Measurements from ENCODE around the gene ADAMTS14. TPM values are rescaled to one million over a fixed set of nuclear protein-coding genes. Genes with fewer than 3 reads are reported as not detected.

Gene ADAMTS14
- total RNA-seq, 1 experiment from 2014 or later, result 2.1 TPM

DNA sequence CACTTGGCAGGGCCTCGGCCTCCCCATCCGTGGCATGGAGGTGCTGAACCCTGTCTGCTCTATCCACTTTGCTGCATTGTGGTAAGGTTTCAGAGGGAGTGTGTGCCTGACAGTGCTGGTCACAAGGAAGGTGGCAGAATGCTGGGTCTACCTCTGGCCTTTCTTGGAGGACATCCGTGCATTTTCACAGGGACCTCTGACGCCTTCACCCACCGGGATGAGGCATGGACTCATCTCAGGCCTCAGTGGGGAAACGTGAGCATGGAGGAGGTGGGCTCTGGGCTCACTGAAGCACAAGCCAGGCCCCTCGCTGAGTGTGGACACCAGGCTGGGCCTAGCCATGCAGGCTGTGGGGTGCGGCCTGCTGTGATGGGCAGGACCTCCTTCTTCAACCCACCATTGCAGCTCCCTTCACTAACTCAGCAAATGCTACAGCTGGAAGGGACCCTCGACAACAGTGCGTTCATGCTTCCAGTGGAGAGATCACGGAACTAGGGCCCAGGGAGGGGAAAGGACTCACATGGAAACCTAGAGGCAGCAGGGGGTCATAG, 104.2 kb downstream of the ADAMTS14 start:
- TF ChIP-seq ZNF138 (CRISPR knock-in tag; conservative IDR thresholded peaks at IDR 0.05) (no peak), SMAD3 (CRISPR knock-in tag; IDR thresholded peaks at IDR 0.05; ENCODE audit: borderline replicate concordance) (no peak), ZNF396 (CRISPR knock-in tag; IDR thresholded peaks at IDR 0.05; ENCODE audit: borderline replicate concordance) (no peak), FOXP1 (CRISPR knock-in tag; IDR thresholded peaks at IDR 0.05; ENCODE audit: borderline replicate concordance) (no peak), CREB1 (CRISPR knock-in tag; IDR thresholded peaks at IDR 0.05) (no peak), NFATC4 (CRISPR knock-in tag; IDR thresholded peaks at IDR 0.05) (no peak), EMX1 (CRISPR knock-in tag; IDR thresholded peaks at IDR 0.05) (no peak), NFE2L1 (CRISPR knock-in tag; IDR thresholded peaks at IDR 0.05) (no peak), ZNF263 (CRISPR knock-in tag; IDR thresholded peaks at IDR 0.05; ENCODE audit: low read depth) (no peak)
- TF ChIP-seq, protein P1, sequence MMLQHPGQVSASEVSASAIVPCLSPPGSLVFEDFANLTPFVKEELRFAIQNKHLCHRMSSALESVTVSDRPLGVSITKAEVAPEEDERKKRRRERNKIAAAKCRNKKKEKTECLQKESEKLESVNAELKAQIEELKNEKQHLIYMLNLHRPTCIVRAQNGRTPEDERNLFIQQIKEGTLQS (CRISPR knock-in tag; conservative IDR thresholded peaks at IDR 0.05), result no peak
- TF ChIP-seq, protein P2, sequence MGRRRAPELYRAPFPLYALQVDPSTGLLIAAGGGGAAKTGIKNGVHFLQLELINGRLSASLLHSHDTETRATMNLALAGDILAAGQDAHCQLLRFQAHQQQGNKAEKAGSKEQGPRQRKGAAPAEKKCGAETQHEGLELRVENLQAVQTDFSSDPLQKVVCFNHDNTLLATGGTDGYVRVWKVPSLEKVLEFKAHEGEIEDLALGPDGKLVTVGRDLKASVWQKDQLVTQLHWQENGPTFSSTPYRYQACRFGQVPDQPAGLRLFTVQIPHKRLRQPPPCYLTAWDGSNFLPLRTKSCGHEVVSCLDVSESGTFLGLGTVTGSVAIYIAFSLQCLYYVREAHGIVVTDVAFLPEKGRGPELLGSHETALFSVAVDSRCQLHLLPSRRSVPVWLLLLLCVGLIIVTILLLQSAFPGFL (CRISPR knock-in tag; IDR thresholded peaks at IDR 0.05; ENCODE audit: borderline replicate concordance), result no peak
- TF ChIP-seq, protein P3, sequence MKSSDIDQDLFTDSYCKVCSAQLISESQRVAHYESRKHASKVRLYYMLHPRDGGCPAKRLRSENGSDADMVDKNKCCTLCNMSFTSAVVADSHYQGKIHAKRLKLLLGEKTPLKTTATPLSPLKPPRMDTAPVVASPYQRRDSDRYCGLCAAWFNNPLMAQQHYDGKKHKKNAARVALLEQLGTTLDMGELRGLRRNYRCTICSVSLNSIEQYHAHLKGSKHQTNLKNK (CRISPR knock-in tag; IDR thresholded peaks at IDR 0.05), result no peak
- TF ChIP-seq, protein P4, sequence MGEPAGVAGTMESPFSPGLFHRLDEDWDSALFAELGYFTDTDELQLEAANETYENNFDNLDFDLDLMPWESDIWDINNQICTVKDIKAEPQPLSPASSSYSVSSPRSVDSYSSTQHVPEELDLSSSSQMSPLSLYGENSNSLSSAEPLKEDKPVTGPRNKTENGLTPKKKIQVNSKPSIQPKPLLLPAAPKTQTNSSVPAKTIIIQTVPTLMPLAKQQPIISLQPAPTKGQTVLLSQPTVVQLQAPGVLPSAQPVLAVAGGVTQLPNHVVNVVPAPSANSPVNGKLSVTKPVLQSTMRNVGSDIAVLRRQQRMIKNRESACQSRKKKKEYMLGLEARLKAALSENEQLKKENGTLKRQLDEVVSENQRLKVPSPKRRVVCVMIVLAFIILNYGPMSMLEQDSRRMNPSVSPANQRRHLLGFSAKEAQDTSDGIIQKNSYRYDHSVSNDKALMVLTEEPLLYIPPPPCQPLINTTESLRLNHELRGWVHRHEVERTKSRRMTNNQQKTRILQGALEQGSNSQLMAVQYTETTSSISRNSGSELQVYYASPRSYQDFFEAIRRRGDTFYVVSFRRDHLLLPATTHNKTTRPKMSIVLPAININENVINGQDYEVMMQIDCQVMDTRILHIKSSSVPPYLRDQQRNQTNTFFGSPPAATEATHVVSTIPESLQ (CRISPR knock-in tag; IDR thresholded peaks at IDR 0.05), result no peak
- TF ChIP-seq, protein P5, sequence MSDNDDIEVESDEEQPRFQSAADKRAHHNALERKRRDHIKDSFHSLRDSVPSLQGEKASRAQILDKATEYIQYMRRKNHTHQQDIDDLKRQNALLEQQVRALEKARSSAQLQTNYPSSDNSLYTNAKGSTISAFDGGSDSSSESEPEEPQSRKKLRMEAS (CRISPR knock-in tag; IDR thresholded peaks at IDR 0.05), result no peak
- TF ChIP-seq, protein P6, sequence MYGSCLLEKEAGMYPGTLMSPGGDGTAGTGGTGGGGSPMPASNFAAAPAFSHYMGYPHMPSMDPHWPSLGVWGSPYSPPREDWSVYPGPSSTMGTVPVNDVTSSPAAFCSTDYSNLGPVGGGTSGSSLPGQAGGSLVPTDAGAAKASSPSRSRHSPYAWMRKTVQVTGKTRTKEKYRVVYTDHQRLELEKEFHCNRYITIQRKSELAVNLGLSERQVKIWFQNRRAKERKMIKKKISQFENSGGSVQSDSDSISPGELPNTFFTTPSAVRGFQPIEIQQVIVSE (CRISPR knock-in tag; IDR thresholded peaks at IDR 0.05; ENCODE audit: borderline replicate concordance), result no peak
- CTCF ChIA-PET, result no interaction called here

DNA sequence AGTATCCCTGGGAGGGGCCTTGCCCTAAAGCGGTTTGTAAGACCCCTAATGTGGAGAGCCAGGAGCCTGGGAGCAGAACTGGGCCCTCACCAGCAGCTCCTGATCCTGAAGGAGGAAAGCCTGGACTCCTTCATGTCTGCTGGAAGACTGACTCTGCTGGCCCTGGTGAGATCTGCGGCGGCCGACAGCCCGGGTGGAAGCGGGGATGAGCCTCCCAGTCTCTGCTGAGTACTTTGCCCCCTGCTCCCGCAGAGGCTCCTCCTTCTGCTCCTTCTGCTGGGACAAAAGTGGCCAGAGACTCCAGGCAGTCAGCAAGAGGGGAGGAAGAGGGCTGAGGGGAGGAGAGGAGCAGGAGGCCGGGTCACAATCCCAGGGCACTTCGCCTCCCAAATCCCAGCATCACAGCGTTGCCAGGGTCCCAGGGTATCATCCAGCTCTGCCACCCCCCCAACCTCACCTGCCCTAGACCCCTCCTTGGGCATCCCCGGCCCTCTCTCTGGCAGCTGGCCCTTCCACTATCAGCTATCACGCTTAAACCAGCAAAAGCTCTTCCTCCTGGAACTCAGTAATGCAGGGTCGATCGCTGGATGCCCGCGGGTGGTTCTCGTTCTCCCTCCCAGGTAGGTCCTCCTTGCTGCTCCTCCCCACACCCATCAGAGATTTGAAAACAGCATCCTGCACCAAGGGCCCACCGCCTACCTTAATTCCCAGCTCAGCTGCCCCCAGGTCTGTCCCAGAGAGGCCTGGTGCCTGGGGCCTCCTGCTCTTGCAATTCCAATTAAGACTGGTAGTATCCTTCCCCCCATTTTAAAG, 105.0 kb downstream of the ADAMTS14 start:
- H3K4me3 Mint-ChIP-seq, result no peak overlapping the region
- H3K9me3 Mint-ChIP-seq, result no peaks in the 10 kb centered on the region
- H3K27me3 Mint-ChIP-seq (ENCODE audit: low read depth), result no peaks in the 10 kb centered on the region
- DNase-seq (ENCODE audit: low spot score), result no peak
- CTCF ChIA-PET, result no interaction called here
- H3K4me1 Mint-ChIP-seq, result peaks cover 3% of the 10 kb centered on the region; the same call in 1 of the 2 replicates
- ATAC-seq, result no peak
- no peak overlapping the region for H3K27ac Mint-ChIP-seq
- H3K36me3 Mint-ChIP-seq, result no peaks in the 10 kb centered on the region
- POLR2A ChIA-PET, result no interaction called here
- TF ChIP-seq, protein P7, sequence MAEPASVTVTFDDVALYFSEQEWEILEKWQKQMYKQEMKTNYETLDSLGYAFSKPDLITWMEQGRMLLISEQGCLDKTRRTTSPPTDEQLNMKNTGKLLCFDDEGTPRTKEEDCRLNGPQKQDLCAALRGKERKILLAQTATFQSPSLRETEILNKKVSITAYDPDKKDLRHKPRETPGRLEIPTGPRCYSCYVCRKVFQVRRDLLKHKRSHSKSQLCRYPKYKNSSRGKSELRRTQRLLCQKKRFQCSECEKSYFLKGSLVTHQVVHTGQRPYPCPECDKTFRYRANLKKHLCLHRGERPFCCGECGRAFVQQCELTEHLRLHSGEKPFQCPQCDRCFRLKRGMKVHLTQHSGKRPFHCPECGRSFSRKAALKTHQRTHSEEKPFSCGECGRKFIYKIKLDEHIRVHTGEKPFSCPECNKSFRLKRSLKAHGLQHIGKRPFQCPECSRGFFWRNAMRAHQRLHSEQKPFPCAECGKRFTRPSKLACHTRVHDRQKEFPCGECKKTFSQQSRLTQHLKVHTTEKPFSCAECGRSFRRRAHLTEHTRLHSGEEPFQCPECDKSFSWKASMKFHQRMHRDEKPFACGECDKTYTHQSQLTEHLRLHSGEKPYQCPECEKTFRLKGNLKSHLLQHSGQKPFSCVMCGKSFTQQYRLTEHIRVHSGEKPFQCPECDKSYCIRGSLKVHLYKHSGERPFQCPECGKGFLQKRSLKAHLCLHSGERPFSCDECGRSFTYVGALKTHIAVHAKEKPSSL (CRISPR knock-in tag; conservative IDR thresholded peaks at IDR 0.05), result no peak
- TF ChIP-seq NFATC4 (CRISPR knock-in tag; IDR thresholded peaks at IDR 0.05), result no peak
- TF ChIP-seq, protein P8, sequence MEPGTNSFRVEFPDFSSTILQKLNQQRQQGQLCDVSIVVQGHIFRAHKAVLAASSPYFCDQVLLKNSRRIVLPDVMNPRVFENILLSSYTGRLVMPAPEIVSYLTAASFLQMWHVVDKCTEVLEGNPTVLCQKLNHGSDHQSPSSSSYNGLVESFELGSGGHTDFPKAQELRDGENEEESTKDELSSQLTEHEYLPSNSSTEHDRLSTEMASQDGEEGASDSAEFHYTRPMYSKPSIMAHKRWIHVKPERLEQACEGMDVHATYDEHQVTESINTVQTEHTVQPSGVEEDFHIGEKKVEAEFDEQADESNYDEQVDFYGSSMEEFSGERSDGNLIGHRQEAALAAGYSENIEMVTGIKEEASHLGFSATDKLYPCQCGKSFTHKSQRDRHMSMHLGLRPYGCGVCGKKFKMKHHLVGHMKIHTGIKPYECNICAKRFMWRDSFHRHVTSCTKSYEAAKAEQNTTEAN (CRISPR knock-in tag; IDR thresholded peaks at IDR 0.05), result no peak
- no peak for TF ChIP-seq MXD4 (CRISPR knock-in tag; IDR thresholded peaks at IDR 0.05; ENCODE audit: borderline replicate concordance)
- TF ChIP-seq IRF2 (CRISPR knock-in tag; IDR thresholded peaks at IDR 0.05; ENCODE audit: borderline replicate concordance, low read depth), result no peak
- TF ChIP-seq, protein P9, sequence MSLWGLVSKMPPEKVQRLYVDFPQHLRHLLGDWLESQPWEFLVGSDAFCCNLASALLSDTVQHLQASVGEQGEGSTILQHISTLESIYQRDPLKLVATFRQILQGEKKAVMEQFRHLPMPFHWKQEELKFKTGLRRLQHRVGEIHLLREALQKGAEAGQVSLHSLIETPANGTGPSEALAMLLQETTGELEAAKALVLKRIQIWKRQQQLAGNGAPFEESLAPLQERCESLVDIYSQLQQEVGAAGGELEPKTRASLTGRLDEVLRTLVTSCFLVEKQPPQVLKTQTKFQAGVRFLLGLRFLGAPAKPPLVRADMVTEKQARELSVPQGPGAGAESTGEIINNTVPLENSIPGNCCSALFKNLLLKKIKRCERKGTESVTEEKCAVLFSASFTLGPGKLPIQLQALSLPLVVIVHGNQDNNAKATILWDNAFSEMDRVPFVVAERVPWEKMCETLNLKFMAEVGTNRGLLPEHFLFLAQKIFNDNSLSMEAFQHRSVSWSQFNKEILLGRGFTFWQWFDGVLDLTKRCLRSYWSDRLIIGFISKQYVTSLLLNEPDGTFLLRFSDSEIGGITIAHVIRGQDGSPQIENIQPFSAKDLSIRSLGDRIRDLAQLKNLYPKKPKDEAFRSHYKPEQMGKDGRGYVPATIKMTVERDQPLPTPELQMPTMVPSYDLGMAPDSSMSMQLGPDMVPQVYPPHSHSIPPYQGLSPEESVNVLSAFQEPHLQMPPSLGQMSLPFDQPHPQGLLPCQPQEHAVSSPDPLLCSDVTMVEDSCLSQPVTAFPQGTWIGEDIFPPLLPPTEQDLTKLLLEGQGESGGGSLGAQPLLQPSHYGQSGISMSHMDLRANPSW (CRISPR knock-in tag; conservative IDR thresholded peaks at IDR 0.05; ENCODE audit: low read depth), result no peak

More for the DNA sequence above, 104.2 kb downstream of the ADAMTS14 start:
- ATAC-seq, result no peak
- DNase-seq (ENCODE audit: low spot score), result no peak
- Mint-ChIP-seq H3K27ac (no peak overlapping the region), H3K4me3 (no peak overlapping the region), H3K4me1 (peaks cover 3% of the 10 kb centered on the region; the same call in 1 of the 2 replicates), H3K27me3 (ENCODE audit: low read depth) (no peaks in the 10 kb centered on the region; the same call in 1 of the 2 replicates), H3K36me3 (no peaks in the 10 kb centered on the region), H3K9me3 (no peaks in the 10 kb centered on the region)
- POLR2A ChIA-PET, result no interaction called here

All from WTC11 (cell line).